TTC549 (cell line): ENCODE data around the gene GNB1.
"Not testable (repeated sequence)": the region's sequence is repeated elsewhere in the genome, so short reads cannot be mapped to it uniquely, and the experiment has no call there.

Source experiments
- FAIRE-seq: peaks from 2 replicates; lab custom pipeline; 2012; peaks lifted over from hg19 to GRCh38; lab: Jason Lieb, UNC

Gene GNB1

GRCh38 chr1:1760345-1760650, 130.6 kb downstream of the GNB1 start:
- FAIRE-seq: no peak

- FAIRE-seq: no peak
Observed at GRCh38 chr1:1759456-1760344, 131.2 kb downstream of the GNB1 start.

- no peak for FAIRE-seq
Observed at GRCh38 chr1:1758692-1759455, 132.0 kb downstream of the GNB1 start.

- no peak for FAIRE-seq
Observed at GRCh38 chr1:1758059-1758621, 132.7 kb downstream of the GNB1 start.

- no peak for FAIRE-seq
Observed at GRCh38 chr1:1757422-1758058, 133.3 kb downstream of the GNB1 start.

- FAIRE-seq: no peak
Observed at GRCh38 chr1:1756661-1757421, 134.0 kb downstream of the GNB1 start.

- no peak for FAIRE-seq
Observed at GRCh38 chr1:1755852-1756251, 135.0 kb downstream of the GNB1 start.

- FAIRE-seq: no peak
Observed at GRCh38 chr1:1755426-1755825, 135.5 kb downstream of the GNB1 start.

GRCh38 chr1:1754051-1754815, 136.7 kb downstream of the GNB1 start:
- no peak for FAIRE-seq

GRCh38 chr1:1753607-1754005, 137.3 kb downstream of the GNB1 start:
- no peak for FAIRE-seq

- FAIRE-seq: no peak
Observed at GRCh38 chr1:1752636-1753606, 138.0 kb downstream of the GNB1 start.

GRCh38 chr1:1752190-1752589, 138.7 kb downstream of the GNB1 start:
- no peak for FAIRE-seq

- not testable (repeated sequence) for FAIRE-seq
Observed at GRCh38 chr1:1749941-1750340, 140.9 kb downstream of the GNB1 start.

- no peak for FAIRE-seq
Observed at GRCh38 chr1:1748686-1749321, 142.1 kb downstream of the GNB1 start.

GRCh38 chr1:1746566-1746909, 144.3 kb downstream of the GNB1 start:
- FAIRE-seq: peak; percentile 96

- FAIRE-seq: not testable (repeated sequence)
Observed at GRCh38 chr1:1745651-1746565, 145.0 kb downstream of the GNB1 start.

GRCh38 chr1:1742529-1742928, 148.4 kb downstream of the GNB1 start:
- FAIRE-seq: not testable (repeated sequence)

GRCh38 chr1:1741013-1741412, 149.9 kb downstream of the GNB1 start:
- not testable (repeated sequence) for FAIRE-seq
